GM18873 (cell line): ENCODE results near the gene GRID1.

ENCODE experiments used
- ATAC-seq: cut with Tn5 transposase; IDR thresholded peaks from one replicate; pipeline ENCODE4 v1.9.1; 2021; ENCODE audit warnings: mild to moderate bottlenecking, moderate library complexity, moderate number of reproducible peaks; ENCODE audit not compliant: unreplicated experiment, low FRiP score

The GRID1 gene

GRCh38 chr10:86355571-86356038, 11.0 kb downstream of the GRID1 start:
- no peak for ATAC-seq

GRCh38 chr10:86354761-86355540, 11.6 kb downstream of the GRID1 start:
- no peak for ATAC-seq

DNA sequence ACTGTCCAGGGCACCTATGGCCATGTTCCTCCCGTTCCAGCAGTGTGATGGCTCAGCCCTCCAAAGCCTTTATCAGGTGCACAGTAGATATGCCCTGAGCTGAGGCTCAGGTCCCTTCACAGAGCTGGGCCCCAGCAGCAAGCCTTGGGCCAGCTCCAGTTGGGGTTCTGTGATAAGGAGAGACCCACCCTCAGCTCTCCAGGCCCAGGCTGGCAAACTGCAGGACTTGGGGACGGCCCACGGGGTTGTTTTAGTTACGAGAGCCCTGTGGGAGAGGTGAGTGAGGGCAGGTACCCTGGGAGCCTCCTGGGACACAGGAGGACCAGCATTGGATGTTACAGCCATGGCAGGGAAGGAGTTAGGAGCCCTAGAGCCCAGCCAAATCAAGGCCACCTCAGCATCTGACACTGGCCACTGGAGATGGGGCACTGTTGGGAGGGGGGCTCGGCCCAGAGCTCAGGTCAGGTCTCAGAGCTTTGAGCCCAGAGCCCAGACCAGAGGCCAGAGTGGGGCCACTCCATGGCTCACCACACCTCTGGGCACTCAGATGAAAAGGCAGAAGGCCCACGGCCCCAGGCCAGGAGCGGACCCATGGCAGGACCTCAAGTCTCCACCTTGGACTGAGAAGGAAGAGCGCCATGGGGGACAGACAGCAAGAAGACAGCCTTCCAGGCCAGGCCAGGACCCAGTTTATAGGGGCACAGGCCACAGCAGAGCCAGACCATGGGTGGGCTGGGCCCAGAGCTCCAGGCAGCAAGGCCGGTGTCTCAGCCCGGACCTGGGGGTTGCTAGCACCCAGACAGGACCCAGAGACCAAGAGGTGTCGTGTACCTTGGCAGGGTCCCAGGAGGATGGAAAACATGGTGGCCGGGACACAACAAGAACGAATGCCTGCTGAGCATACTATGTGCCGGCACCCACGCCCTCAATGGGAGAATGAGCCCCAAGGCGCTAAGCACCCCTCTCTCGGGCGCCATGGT, 12.8 kb downstream of the GRID1 start:
- ATAC-seq: no peak

- no peak for ATAC-seq
Observed at GRCh38 chr10:86350897-86351296, 15.7 kb downstream of the GRID1 start.

GRCh38 chr10:86349940-86350630, 16.5 kb downstream of the GRID1 start:
- no peak for ATAC-seq

DNA sequence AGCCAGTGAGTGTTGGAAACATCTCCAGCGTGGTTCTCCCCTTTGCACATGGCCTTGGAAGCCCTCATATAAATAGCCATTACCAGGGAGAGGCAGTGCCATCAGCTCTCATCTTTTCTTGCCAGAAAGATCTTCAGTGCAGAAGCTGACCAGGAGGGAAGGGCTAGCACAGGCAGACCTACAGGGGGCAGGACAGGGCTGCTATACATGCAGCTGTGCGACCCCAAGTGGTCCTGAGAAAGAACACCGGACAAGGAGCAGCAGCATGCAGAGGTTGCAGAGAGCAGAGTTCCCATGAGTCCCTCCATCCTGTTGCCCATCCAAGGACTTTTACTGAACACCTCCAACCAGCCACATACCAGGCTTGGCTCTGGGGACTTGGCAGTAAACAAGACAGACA, 17.1 kb downstream of the GRID1 start:
- ATAC-seq: no peak

GRCh38 chr10:86348321-86349210, 18.0 kb downstream of the GRID1 start:
- ATAC-seq: no peak

GRCh38 chr10:86347856-86348255, 18.7 kb downstream of the GRID1 start:
- ATAC-seq: no peak

- no peak for ATAC-seq
Observed at GRCh38 chr10:86346799-86347665, 19.6 kb downstream of the GRID1 start.

- ATAC-seq: no peak
Observed at GRCh38 chr10:86345859-86346798, 20.5 kb downstream of the GRID1 start.

- no peak for ATAC-seq
Observed at GRCh38 chr10:86345296-86345858, 21.2 kb downstream of the GRID1 start.

GRCh38 chr10:86344714-86345161, 21.9 kb downstream of the GRID1 start:
- ATAC-seq: no peak

- no peak for ATAC-seq
Observed at GRCh38 chr10:86344281-86344680, 22.3 kb downstream of the GRID1 start.

DNA sequence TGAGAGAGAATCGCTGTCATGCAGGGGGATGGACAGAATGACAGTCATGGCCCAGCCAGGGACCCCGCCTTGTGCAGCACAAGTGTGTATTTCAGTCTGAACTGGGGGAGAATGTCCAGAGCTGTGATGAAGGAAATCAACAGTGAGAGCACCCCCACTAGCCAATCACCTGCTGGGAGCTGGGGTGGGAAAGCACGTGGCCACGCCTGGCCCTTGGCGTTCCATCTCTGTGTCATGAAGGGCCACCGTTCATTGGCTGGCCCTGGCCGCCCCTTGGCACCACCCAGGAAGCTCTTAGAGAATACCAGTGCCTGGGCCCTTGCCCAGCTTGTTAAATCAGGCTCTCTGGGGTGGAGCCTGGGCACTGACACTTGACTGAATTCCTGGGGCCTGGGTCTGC, 22.8 kb downstream of the GRID1 start:
- ATAC-seq: no peak

GRCh38 chr10:86342111-86342863, 24.3 kb downstream of the GRID1 start:
- ATAC-seq: no peak

GRCh38 chr10:86341361-86341811, 25.2 kb downstream of the GRID1 start:
- ATAC-seq: no peak

GRCh38 chr10:86340991-86341260, 25.7 kb downstream of the GRID1 start:
- no peak for ATAC-seq
